ENCODE results near the gene SORCS2. TPM values are rescaled to one million over a fixed set of nuclear protein-coding genes. Genes with fewer than 3 reads are reported as not detected.

SORCS2 gene
- total and polyA plus RNA-seq, 2 of the 4 experiments (the other 2 are of a cell fraction), result 0.36 to 0.62 TPM

DNA sequence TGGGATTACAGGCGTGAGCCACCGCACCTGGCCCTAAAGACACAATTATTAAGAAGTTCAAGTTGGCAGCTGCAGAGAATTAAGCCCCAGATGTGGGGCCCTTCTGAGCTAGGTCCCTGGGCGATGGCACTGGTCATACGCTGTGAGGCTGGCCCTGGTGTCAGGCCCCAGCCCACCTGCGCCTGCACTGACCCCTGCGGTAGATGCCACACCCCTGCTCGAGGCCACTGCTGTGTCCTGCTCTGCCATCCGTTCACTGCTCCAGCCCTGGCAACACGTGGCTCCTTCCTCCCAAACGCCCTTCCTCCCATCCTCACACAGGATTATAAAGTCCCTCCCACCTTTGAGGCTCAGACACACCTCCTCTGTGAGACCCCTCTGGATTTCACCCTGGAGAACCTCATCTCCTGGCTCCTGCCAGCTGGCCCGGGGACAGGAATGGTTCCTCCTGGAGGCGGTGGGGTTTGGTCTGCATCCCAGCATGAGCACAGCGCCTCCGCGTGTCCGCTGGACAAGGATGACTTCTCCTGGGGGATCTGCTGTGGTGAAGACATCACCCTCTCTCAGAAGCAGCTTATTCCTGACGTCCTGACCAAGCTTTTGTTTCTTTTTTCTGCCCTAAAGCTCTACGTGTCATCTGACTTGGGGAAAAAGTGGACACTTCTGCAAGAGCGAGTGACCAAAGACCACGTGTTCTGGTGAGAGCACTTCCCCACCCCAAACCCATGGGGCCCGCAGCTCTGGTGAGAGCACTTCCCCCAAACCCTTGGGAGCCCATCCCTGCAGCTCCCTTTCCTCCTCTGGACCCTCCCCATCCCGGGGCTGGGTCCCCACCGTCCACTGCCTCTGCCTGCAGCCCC lies 461.4 kb downstream of the SORCS2 start (continued):
- TF ChIP-seq FOS (IDR thresholded peaks at IDR 0.05; ENCODE audit: low read depth, low read length), result no peak

- Histone ChIP-seq H3K9ac (ENCODE audit: low read depth, low read length) (no peak overlapping the region), H3K18ac (ENCODE audit: low read depth, low read length) (no peak overlapping the region), H2AK9ac (replicated peaks; ENCODE audit: low read depth, low read length, poor library complexity) (no peak overlapping the region), H3K4me1 (ENCODE audit: control insufficient read depth, insufficient read depth, low read length) (peaks cover 10% of the 10 kb centered on the region), H3K79me1 (ENCODE audit: low read depth in 1 of 2, low read length in 2 of 2) (no peaks in the 10 kb centered on the region), H3K4me3 (ENCODE audit: insufficient read depth, low read depth, low read length) (no peak overlapping the region), H3K9me3 (ENCODE audit: control insufficient read depth, insufficient read depth, low read length) (no peaks in the 10 kb centered on the region), H4K5ac (ENCODE audit: low read depth, low read length) (no peak overlapping the region), H3K27me3 (ENCODE audit: control insufficient read depth, insufficient read depth, low read length) (no peaks in the 10 kb centered on the region; the same call in 1 of the 2 replicates), H3K56ac (ENCODE audit: extremely low read depth, insufficient read depth, low read length) (no peak overlapping the region), H2AFZ (replicated peaks; ENCODE audit: low read length, poor library complexity) (peak overlapping the region; percentile 53), H3K27ac (ENCODE audit: insufficient read depth, low read length) (no peak overlapping the region), H4K20me1 (ENCODE audit: insufficient read depth, low read length) (peaks cover 3% of the 10 kb centered on the region; the same call in 1 of the 2 replicates), H2AK5ac (ENCODE audit: low read depth, low read length) (peak overlapping the region; percentile 20; the same call in 1 of the 2 replicates), H3K23ac (ENCODE audit: low read depth, low read length) (no peak overlapping the region), H2BK5ac (ENCODE audit: low read depth, low read length, poor library complexity, severe bottlenecking) (no peak overlapping the region), H3K4me2 (ENCODE audit: low read depth, low read length) (no peak overlapping the region), H3K4ac (ENCODE audit: low read depth, low read length) (no peak overlapping the region), H4K8ac (ENCODE audit: low read depth in 2 of 2, low read length in 2 of 2) (no peak overlapping the region), H3K36me3 (ENCODE audit: control insufficient read depth, insufficient read depth, low read length) (no peaks in the 10 kb centered on the region), H2BK15ac (ENCODE audit: low read depth, low read length) (no peak overlapping the region), H4K91ac (ENCODE audit: insufficient read depth, low read depth, low read length) (no peak overlapping the region), H2BK120ac (ENCODE audit: low read depth, low read length) (no peak overlapping the region), H3K14ac (replicated peaks; ENCODE audit: low read depth, low read length) (no peak overlapping the region), H3K9me1 (ENCODE audit: insufficient read depth, low read length) (peaks cover 8% of the 10 kb centered on the region), H2BK20ac (ENCODE audit: low read depth, low read length) (no peak overlapping the region)
- ChIA-PET POLR2A (ENCODE audit: unreplicated experiment) (no interaction called here), CTCF (no interaction called here)
- BruUV-seq (replicated peaks), result no TSS peak
- WGBS, 2 experiments (ENCODE audit: extremely low coverage in 2 of 2, insufficient read length in 1 of 2), result 89% methylated on average over 5 of the region's 25 CpGs; no CpG with 5 or more reads in 1 of the 2 experiments
- intact Hi-C loops (cut with micrococcal nuclease), result no loop called here
- DNase-seq (no peak), ATAC-seq (ENCODE audit: low read depth) (no peak)
- in situ Hi-C loops (cut with MboI; ENCODE audit: low sequenced_read_pairs), result no loop called here
- dilution Hi-C loops (cut with HindIII; ENCODE audit: low sequenced_read_pairs, unreplicated experiment), result no loop called here
- TF ChIP-seq CHD1 (IDR thresholded peaks at IDR 0.05; ENCODE audit: low read depth, low read length) (no peak), MAFK (IDR thresholded peaks at IDR 0.05; ENCODE audit: low read depth, low read length) (no peak), MXI1 (IDR thresholded peaks at IDR 0.05; ENCODE audit: borderline replicate concordance, low read depth, low read length) (no peak), FOS (IDR thresholded peaks at IDR 0.05; ENCODE audit: low read depth, low read length) (no peak), ELK1 (IDR thresholded peaks at IDR 0.05; ENCODE audit: borderline replicate concordance, low read depth, low read length) (no peak), RAD21 (IDR thresholded peaks at IDR 0.05; ENCODE audit: low read length) (no peak), RFX5 (IDR thresholded peaks at IDR 0.05; ENCODE audit: low read depth, low read length) (no peak), POLR2A (IDR thresholded peaks at IDR 0.05; ENCODE audit: low read depth, low read length) (no peak)
- TF ChIP-seq, protein P1, sequence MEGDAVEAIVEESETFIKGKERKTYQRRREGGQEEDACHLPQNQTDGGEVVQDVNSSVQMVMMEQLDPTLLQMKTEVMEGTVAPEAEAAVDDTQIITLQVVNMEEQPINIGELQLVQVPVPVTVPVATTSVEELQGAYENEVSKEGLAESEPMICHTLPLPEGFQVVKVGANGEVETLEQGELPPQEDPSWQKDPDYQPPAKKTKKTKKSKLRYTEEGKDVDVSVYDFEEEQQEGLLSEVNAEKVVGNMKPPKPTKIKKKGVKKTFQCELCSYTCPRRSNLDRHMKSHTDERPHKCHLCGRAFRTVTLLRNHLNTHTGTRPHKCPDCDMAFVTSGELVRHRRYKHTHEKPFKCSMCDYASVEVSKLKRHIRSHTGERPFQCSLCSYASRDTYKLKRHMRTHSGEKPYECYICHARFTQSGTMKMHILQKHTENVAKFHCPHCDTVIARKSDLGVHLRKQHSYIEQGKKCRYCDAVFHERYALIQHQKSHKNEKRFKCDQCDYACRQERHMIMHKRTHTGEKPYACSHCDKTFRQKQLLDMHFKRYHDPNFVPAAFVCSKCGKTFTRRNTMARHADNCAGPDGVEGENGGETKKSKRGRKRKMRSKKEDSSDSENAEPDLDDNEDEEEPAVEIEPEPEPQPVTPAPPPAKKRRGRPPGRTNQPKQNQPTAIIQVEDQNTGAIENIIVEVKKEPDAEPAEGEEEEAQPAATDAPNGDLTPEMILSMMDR (conservative IDR thresholded peaks at IDR 0.05; ENCODE audit: low read depth, low read length), result no peak
- TF ChIP-seq, protein P2, sequence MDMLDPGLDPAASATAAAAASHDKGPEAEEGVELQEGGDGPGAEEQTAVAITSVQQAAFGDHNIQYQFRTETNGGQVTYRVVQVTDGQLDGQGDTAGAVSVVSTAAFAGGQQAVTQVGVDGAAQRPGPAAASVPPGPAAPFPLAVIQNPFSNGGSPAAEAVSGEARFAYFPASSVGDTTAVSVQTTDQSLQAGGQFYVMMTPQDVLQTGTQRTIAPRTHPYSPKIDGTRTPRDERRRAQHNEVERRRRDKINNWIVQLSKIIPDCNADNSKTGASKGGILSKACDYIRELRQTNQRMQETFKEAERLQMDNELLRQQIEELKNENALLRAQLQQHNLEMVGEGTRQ (IDR thresholded peaks at IDR 0.05; ENCODE audit: low read depth, low read length), result no peak
These were observed 462.5 kb downstream of the SORCS2 start for GRCh38 chr4:7654550-7655445.
